AG09309 (cell line): Measurements from ENCODE around the gene HAUS6.
"Not testable (repeated sequence)": the region's sequence is repeated elsewhere in the genome, so short reads cannot be mapped to it uniquely, and the experiment has no call there.

ENCODE experiments used
- DNase-seq: peaks from one replicate; pipeline ENCODE4 v3.0.0-alpha.2; 2010; ENCODE audit warnings: low read depth
- H3K4me3 ChIP-seq: 2 replicates; pipeline ENCODE4 v1.5.1; 2011; ENCODE audit warnings: mild to moderate bottlenecking, low read depth, low read length, moderate library complexity; ENCODE audit not compliant: control insufficient read depth
- TF ChIP-seq, protein P1 (sequence below): IDR thresholded peaks from 2 replicates; pipeline ENCODE4 v1.5.1; 2011; ENCODE audit warnings: mild to moderate bottlenecking, low read depth, low read length, inconsistent platforms; ENCODE audit not compliant: insufficient read depth, control insufficient read depth; ENCODE audit errors: missing control alignments

Gene HAUS6, protein sequence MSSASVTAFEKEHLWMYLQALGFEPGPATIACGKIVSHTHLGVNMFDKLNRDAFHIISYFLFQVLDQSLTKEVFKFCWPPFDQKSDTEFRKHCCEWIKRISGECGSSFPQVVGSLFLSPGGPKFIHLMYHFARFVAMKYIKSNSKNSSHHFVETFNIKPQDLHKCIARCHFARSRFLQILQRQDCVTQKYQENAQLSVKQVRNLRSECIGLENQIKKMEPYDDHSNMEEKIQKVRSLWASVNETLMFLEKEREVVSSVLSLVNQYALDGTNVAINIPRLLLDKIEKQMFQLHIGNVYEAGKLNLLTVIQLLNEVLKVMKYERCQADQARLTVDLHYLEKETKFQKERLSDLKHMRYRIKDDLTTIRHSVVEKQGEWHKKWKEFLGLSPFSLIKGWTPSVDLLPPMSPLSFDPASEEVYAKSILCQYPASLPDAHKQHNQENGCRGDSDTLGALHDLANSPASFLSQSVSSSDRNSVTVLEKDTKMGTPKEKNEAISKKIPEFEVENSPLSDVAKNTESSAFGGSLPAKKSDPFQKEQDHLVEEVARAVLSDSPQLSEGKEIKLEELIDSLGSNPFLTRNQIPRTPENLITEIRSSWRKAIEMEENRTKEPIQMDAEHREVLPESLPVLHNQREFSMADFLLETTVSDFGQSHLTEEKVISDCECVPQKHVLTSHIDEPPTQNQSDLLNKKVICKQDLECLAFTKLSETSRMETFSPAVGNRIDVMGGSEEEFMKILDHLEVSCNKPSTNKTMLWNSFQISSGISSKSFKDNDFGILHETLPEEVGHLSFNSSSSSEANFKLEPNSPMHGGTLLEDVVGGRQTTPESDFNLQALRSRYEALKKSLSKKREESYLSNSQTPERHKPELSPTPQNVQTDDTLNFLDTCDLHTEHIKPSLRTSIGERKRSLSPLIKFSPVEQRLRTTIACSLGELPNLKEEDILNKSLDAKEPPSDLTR

DNA sequence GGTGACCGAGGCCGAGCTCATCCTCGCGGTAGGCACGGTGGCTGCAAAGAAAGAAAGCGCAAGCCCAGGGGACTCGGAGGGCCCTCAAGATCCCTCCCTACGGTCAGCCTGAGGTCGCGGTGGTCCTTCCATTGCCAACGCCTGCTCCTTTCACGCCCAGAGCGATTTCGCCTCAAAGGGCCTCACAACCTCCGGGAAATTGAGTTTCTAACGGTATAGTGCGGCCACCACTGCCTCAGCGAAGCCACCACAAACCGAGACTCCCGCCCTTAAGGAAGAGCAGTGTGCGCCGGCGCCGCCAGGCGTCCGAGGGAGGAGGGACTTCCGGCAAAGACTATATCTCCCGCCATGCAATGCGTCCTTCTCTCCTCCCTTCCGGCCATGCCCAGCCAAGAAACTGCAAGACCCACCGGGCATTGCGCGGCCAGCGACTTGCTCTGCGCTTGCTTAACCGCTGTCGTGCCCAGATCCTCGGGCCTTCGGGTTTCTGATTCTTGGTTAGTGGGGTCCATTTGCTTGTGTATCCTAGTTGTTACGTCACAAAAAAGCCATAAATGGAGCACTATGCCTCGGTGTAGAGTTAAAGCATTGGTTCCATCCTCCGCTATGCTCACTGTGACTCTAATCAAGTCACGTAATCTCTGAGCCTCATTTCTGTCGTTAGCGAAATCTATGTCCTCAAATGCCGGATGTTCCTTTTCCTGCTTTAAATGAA, at the start of gene HAUS6:
HAUS6 (minus strand) TSS at position 274 of the 715 bp plus-strand sequence; CDS start at position 21, 253 bp downstream.
- H3K4me3 ChIP-seq, result peak within 1 kb of the TSS; percentile 86
- DNase-seq, result peak; percentile 92
- TF ChIP-seq, protein P1, sequence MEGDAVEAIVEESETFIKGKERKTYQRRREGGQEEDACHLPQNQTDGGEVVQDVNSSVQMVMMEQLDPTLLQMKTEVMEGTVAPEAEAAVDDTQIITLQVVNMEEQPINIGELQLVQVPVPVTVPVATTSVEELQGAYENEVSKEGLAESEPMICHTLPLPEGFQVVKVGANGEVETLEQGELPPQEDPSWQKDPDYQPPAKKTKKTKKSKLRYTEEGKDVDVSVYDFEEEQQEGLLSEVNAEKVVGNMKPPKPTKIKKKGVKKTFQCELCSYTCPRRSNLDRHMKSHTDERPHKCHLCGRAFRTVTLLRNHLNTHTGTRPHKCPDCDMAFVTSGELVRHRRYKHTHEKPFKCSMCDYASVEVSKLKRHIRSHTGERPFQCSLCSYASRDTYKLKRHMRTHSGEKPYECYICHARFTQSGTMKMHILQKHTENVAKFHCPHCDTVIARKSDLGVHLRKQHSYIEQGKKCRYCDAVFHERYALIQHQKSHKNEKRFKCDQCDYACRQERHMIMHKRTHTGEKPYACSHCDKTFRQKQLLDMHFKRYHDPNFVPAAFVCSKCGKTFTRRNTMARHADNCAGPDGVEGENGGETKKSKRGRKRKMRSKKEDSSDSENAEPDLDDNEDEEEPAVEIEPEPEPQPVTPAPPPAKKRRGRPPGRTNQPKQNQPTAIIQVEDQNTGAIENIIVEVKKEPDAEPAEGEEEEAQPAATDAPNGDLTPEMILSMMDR, result peak; percentile 56

DNA sequence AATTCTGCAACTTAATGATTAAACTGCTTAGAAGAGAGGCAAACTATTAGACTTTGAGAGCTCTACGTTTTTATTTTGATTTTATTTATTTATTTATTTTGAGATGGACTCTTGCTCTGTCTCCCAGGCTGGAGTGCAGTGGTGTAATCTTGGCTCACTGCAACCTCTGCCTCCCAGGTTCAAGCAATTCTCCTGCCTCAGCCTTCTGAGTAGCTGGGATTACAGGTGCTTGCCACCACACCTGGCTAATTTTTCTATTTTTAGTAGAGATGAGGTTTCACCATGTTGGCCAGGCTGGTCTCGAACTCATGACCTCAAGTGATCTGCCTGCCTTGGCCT, 49.4 kb upstream of the HAUS6 start:
- H3K4me3 ChIP-seq, DNase-seq: not testable (repeated sequence)

DNA sequence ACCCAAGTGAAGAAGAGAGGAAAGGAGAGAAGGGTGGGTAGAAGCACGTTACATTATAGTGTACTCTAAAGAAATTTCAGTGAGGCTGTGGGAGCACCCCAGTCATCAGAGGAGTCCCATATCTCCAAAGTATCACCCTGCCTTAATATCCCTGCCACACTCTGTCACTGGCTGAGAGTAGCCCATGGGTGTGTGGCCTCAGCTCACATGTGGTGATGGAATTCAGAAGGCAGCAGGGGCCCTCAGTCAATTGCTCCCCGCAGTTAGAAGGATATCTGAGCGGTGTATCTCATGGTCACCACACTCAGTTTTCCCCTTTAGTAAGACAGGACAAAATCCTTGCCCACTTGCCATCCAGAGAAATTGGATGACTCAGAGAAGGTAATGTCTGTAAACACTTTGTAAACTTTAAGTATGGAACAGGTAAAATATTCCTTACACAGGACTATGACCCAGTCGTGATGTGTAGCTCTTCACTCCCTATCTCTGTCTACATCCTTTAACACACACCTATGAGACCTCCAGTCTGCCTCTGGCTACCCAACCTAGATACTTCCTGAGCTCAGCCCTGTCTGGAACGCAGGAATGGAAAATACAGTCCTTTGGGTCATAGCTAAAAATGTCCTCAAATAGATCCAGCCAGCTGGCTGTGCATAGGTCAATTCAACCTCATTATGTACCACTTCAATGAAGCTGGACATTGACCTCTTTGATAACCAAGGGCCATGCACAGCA, 48.9 kb upstream of the HAUS6 start:
- TF ChIP-seq, protein P1, result no peak
- DNase-seq, result no peak

DNA sequence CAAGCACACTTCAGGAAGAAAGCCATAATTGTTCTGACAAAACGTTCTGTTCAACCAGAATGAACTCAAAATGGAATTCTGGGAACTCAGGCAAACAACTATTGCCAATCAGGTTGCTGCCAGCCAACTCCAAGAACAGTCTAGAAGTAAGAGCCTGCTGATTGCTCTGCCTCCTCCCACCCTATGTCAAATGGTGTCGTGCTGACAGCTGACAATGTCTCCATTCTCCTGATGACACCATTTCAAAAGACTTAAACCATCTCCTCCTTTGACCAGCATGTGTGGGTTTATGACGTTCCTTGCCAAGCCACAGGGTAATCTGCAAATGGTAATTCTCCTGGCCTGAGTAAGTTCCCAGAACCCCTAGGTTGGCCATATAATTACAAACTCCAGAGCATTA, 46.5 kb upstream of the HAUS6 start:
- DNase-seq, result no peak
- no peak overlapping the region for H3K4me3 ChIP-seq
- TF ChIP-seq, protein P1, result no peak

More for the DNA sequence above, 48.9 kb upstream of the HAUS6 start:
- no peak overlapping the region for H3K4me3 ChIP-seq

DNA sequence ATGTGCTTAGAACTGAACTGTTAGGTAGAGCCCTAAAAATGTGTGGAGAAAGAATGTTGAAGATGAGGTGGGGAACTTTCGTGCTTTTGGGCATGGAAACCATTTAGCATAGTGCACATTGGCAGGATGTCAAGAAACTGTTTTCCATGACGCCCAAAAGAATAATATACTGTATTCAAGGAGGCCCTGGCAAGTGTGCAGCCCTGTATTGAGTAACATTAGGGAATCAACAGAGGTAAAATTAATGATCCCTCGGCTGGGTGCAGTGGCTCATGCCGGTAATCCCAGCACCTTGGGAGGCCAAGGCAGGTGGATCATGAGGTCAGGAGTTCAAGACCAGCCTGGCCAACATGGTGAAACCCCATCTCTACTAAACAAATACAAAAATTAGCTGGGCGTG, 45.5 kb upstream of the HAUS6 start:
- TF ChIP-seq, protein P1, result no peak
- no peak for DNase-seq

DNA sequence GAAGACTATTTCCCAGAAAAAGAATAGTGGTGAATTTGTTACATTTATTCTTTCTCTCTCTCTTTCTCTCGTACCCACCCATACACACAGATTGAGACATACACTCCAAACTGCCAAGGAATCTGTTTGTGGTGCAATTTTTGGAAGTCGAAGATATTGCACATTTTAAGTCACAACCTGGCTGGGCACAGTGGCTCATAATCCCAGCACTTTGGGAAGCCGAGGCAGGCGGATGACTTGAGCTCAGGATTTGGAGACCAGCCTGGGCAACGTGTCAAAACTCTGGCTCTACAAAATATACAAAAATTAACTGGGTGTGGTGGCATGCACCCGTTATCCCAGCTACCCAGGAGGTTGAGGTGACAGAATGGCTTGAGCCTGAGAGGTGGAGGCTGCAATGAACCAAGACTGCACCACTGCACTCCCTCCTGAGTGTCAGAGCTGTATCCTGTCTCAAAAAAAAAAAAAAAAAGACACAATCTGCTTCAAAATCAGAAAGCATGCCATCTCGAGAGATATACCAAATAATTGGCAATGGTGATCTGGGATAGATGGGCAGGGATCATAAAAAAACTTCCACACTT, 43.8 kb upstream of the HAUS6 start:
- no peak for DNase-seq
- no peak overlapping the region for H3K4me3 ChIP-seq
- TF ChIP-seq, protein P1, result no peak

More for the DNA sequence above, 45.5 kb upstream of the HAUS6 start:
- no peak overlapping the region for H3K4me3 ChIP-seq
